CD14-positive monocyte (primary cell): Measurements from ENCODE around the gene PDIA5. TPM values are rescaled to one million over a fixed set of nuclear protein-coding genes. Genes with fewer than 3 reads are reported as not detected.

ENCODE experiments used
- DNase-seq, 3 donors: peaks; one replicate each; pipeline ENCODE4 v3.0.0-alpha.2; 2011 to 2022
- H2AFZ ChIP-seq: 2 replicates; pipeline ENCODE4 v1.6.0; 2012; ENCODE audit warnings: mild to moderate bottlenecking, low read depth, low read length, inconsistent platforms; ENCODE audit not compliant: insufficient read depth, poor library complexity, severe bottlenecking
- H3K27ac ChIP-seq, 2 donors: 1 replicate in 1 of 2; 2 replicates in 1 of 2; pipeline ENCODE4 v1.5.1; 2012 to 2013; ENCODE audit warnings: low read length in 2 of 2, control low read depth in 1 of 2, inconsistent platforms in 1 of 2, low read depth in 1 of 2, mild to moderate bottlenecking in 1 of 2
- H3K27me3 ChIP-seq, 2 donors: one replicate each; pipeline versions ENCODE4 v1.6.0 to v1.6.1; 2011 to 2013; ENCODE audit warnings: low read length in 2 of 2; ENCODE audit not compliant: control insufficient read depth in 2 of 2, insufficient read depth in 2 of 2
- H3K36me3 ChIP-seq, 2 donors: replicated peaks in 1 of 2; 1 replicate in 1 of 2; 2 replicates in 1 of 2; pipeline versions ENCODE4 v1.5.1 to v1.6.1; 2012 to 2013; ENCODE audit warnings: low read length in 2 of 2, control low read depth in 1 of 2, inconsistent platforms in 1 of 2, mild to moderate bottlenecking in 1 of 2; ENCODE audit not compliant: insufficient read depth in 2 of 2, control insufficient read depth in 1 of 2
- H3K4me1 ChIP-seq, 2 donors: 1 replicate in 1 of 2; 2 replicates in 1 of 2; pipeline versions ENCODE4 v1.5.1 to v1.6.1; 2012 to 2013; ENCODE audit warnings: low read length in 2 of 2, control low read depth in 1 of 2, inconsistent platforms in 1 of 2, mild to moderate bottlenecking in 1 of 2, moderate library complexity in 1 of 2; ENCODE audit not compliant: insufficient read depth in 2 of 2, control insufficient read depth in 1 of 2
- H3K4me2 ChIP-seq: replicated peaks from 2 replicates; pipeline ENCODE3; 2012; ENCODE audit warnings: low read length, moderate library complexity, mild to moderate bottlenecking; ENCODE audit not compliant: poor library complexity, severe bottlenecking; ENCODE audit errors: extremely low read depth
- H3K4me3 ChIP-seq, 3 experiments: fragments of 200-600 bp in 1 of 3; sonication (generic) in 1 of 3; replicated peaks in 1 of 3; 1 replicate in 2 of 3; 2 replicates in 1 of 3; pipeline ENCODE4 v1.5.1; 2011 to 2013; ENCODE audit warnings: low read length in 3 of 3, mild to moderate bottlenecking in 3 of 3, control low read depth in 2 of 3, low read depth in 2 of 3, inconsistent platforms in 1 of 3, moderate library complexity in 1 of 3
- H3K79me2 ChIP-seq: 2 replicates; pipeline ENCODE4 v1.6.0; 2012; ENCODE audit warnings: mild to moderate bottlenecking, control low read depth, inconsistent platforms, low read length, moderate library complexity; ENCODE audit not compliant: insufficient read depth
- H3K9ac ChIP-seq: 2 replicates; pipeline ENCODE4 v1.6.0; 2017; ENCODE audit warnings: low read length, mild to moderate bottlenecking; ENCODE audit not compliant: insufficient read depth, poor library complexity, severe bottlenecking
- H3K9me3 ChIP-seq, 2 donors: replicated peaks in 1 of 2; 1 replicate in 1 of 2; 2 replicates in 1 of 2; pipeline versions ENCODE4 v1.5.1 to v1.6.1; 2012 to 2013; ENCODE audit warnings: low read length in 2 of 2, control low read depth in 1 of 2; ENCODE audit not compliant: control insufficient read depth in 1 of 2, insufficient read depth in 1 of 2
- H4K20me1 ChIP-seq: 2 replicates; pipeline ENCODE4 v1.6.0; 2012; ENCODE audit warnings: mild to moderate bottlenecking, low read length, control low read depth, moderate library complexity; ENCODE audit not compliant: insufficient read depth
- H3K27ac Mint-ChIP-seq, 7 donors: one replicate each; pipeline ENCODE4 v1.8.0; 2020; ENCODE audit warnings: mild to moderate bottlenecking in 7 of 7, mixed read lengths in 7 of 7, moderate library complexity in 6 of 7, inconsistent platforms in 2 of 7
- H3K27me3 Mint-ChIP-seq, 3 donors: one replicate each; pipeline ENCODE4 v1.8.0; 2021 to 2022; ENCODE audit warnings: low read depth in 3 of 3, mild to moderate bottlenecking in 3 of 3, mixed read lengths in 3 of 3, moderate library complexity in 3 of 3, inconsistent platforms in 1 of 3
- H3K36me3 Mint-ChIP-seq, 2 donors: one replicate each; pipeline ENCODE4 v1.8.0; 2020; ENCODE audit warnings: mixed read lengths in 2 of 2, inconsistent platforms in 1 of 2, mild to moderate bottlenecking in 1 of 2
- H3K4me1 Mint-ChIP-seq: one replicate; pipeline ENCODE4 v1.8.0; 2020; ENCODE audit warnings: mild to moderate bottlenecking, mixed read lengths
- H3K4me3 Mint-ChIP-seq, 2 donors: one replicate each; pipeline ENCODE4 v1.8.0; 2020; ENCODE audit warnings: mild to moderate bottlenecking in 2 of 2, mixed read lengths in 2 of 2, moderate library complexity in 1 of 2
- H3K9me3 Mint-ChIP-seq, 7 donors: one replicate each; pipeline ENCODE4 v1.8.0; 2020 to 2022; ENCODE audit warnings: mixed read lengths in 7 of 7, mild to moderate bottlenecking in 6 of 7, moderate library complexity in 6 of 7, inconsistent platforms in 2 of 7
- WGBS: methylation state at CpG from one replicate; pipeline ENCODE4 v1.1.5; 2013; ENCODE audit warnings: missing lambda C conversion rate; ENCODE audit not compliant: insufficient coverage; 5-methylcytosine and 5-hydroxymethylcytosine counted together
- intact Hi-C, 2 donors: fragments of 100-400 bp; cut with micrococcal nuclease; formaldehyde crosslinking; loops; one replicate each; pipeline versions ENCODE4 v1.15.0 to v1.15.1; 2023
- polyA plus RNA-seq, 3 donors: library from polyadenylated mRNA; depleted of rRNA in 1 of 3; unstranded in 2 of 3; stranded (reverse) in 1 of 3; fragments of 300-500 nt in 2 of 3; fragments of >200 nt in 1 of 3; fragmentation: Illumina TruSeq in 2 of 3; gene quantifications; 1 replicate in 2 of 3; 2 replicates in 1 of 3; pipeline ENCODE4 v1.2.3, GENCODE V29; 2012 to 2021
- TF ChIP-seq, protein P1 (sequence below): fragments of 200-600 bp; IDR thresholded peaks from one replicate; pipeline ENCODE4 v1.8.0; 2022; ENCODE audit warnings: antibody characterized with exemption, mild to moderate bottlenecking

Gene PDIA5
- polyA plus RNA-seq, 3 donors, result 7.1 to 10.0 (median 9.2) TPM

DNA sequence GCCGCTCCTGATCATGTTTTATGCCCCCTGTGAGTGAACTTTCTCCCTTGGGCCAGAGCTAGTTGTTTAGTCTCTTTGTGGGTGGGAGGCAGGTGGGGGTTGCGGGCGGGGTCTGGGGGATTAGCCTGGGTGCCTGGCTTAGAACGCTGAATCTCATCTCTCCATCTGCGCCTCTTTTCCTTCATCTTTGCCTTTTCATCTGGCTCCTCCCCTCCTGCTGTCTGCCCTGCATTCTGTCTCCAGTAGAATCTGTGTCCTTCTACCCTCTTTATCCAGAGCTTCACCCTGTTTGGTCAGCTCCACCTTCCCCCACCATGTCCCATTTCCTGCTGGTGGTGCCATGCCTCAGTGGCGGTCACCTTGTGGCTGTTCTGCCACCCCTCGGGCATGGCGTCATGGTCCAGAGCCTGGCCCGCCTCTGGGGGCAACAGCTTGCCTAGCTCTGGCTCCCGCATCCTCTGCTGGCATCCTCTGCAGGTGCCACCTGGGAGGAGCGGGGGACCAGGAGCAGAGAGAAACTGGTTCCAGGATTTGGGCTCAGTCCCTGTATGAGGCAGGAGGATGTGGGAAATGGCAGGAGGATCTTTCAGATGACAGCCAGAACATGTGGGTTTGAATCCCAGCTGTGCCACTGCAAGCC is 44.3 kb downstream of the PDIA5 start:
- Histone ChIP-seq H3K4me1 (peaks cover 9 to 14% of the 10 kb centered on the region in 2 donors), H4K20me1 (no peaks in the 10 kb centered on the region), H3K9me3 (no peaks in the 10 kb centered on the region), H3K79me2 (no peaks in the 10 kb centered on the region), H3K27me3 (no peaks in the 10 kb centered on the region), H3K4me2 (no peak overlapping the region), H3K9ac (no peak overlapping the region), H3K36me3 (peaks cover 19 to 68% of the 10 kb centered on the region in 2 donors), H3K4me3 (no peak overlapping the region), H2AFZ (no peak overlapping the region), H3K27ac (no peak overlapping the region)
- peak overlapping the region in 4 of 7 donors; percentile 8 to 60 (median 16) for H3K27ac Mint-ChIP-seq
- H3K36me3 Mint-ChIP-seq, result peaks cover 65 to 82% of the 10 kb centered on the region in 2 donors
- H3K9me3 Mint-ChIP-seq, result no peaks in the 10 kb centered on the region
- intact Hi-C loops, result no loop called here
- peaks cover 15% of the 10 kb centered on the region for H3K4me1 Mint-ChIP-seq
- WGBS, result 93% methylated on average over 7 of the region's 11 CpGs
- no peak overlapping the region for H3K4me3 Mint-ChIP-seq
- DNase-seq, result no peak
- H3K27me3 Mint-ChIP-seq, result peaks cover 0 to 3% (median 0%) of the 10 kb centered on the region in 3 donors
- TF ChIP-seq, protein P1, sequence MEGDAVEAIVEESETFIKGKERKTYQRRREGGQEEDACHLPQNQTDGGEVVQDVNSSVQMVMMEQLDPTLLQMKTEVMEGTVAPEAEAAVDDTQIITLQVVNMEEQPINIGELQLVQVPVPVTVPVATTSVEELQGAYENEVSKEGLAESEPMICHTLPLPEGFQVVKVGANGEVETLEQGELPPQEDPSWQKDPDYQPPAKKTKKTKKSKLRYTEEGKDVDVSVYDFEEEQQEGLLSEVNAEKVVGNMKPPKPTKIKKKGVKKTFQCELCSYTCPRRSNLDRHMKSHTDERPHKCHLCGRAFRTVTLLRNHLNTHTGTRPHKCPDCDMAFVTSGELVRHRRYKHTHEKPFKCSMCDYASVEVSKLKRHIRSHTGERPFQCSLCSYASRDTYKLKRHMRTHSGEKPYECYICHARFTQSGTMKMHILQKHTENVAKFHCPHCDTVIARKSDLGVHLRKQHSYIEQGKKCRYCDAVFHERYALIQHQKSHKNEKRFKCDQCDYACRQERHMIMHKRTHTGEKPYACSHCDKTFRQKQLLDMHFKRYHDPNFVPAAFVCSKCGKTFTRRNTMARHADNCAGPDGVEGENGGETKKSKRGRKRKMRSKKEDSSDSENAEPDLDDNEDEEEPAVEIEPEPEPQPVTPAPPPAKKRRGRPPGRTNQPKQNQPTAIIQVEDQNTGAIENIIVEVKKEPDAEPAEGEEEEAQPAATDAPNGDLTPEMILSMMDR, result no peak

DNA sequence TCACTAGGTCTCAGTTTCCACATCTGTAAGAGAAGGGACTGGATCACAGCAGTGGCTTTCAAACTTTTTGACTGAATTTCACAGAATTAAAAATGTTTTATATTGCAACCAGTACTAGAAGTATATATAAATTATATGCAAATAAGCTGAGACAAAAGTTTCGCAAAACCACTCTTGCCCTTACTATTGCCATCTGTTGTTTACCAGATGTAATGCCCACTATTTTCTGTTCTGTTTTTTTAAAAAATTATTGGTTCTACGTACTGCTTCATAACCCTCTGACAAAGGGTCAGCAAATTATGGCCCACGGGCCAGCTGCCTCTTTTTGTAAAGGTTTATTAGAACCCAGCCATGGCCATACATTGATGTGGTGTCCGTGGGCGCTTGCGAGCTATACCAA is 44.8 kb downstream of the PDIA5 start:
- no peak for DNase-seq
- Mint-ChIP-seq H3K27ac (no peak overlapping the region), H3K4me1 (peaks cover 15% of the 10 kb centered on the region), H3K36me3 (peaks cover 65 to 82% of the 10 kb centered on the region in 2 donors), H3K4me3 (no peak overlapping the region), H3K27me3 (peaks cover 0 to 3% (median 0%) of the 10 kb centered on the region in 3 donors), H3K9me3 (no peaks in the 10 kb centered on the region)
- Histone ChIP-seq H3K4me1 (peaks cover 9 to 14% of the 10 kb centered on the region in 2 donors), H3K27me3 (no peaks in the 10 kb centered on the region), H3K9me3 (no peaks in the 10 kb centered on the region), H4K20me1 (no peaks in the 10 kb centered on the region), H3K36me3 (peaks cover 24 to 68% of the 10 kb centered on the region in 2 donors), H3K4me2 (no peak overlapping the region), H3K4me3 (no peak overlapping the region), H3K27ac (no peak overlapping the region), H2AFZ (no peak overlapping the region), H3K79me2 (no peaks in the 10 kb centered on the region), H3K9ac (no peak overlapping the region)
- intact Hi-C loops, result no loop called here
- 96% methylated on average over 4 of the region's 6 CpGs for WGBS
- TF ChIP-seq, protein P1, result no peak
